Mesenchymal stem cell (in vitro differentiated cells and primary cell): Measurements from ENCODE around the gene KCNJ15.
A peak's percentile ranks its signal among the peaks of the same experiment; 100 is the strongest.

Experiments
- DNase-seq: peaks from one replicate; pipeline ENCODE4 v3.0.0-alpha.2; 2013
- H2AFZ ChIP-seq: one replicate; pipeline ENCODE4 v1.6.1; 2013; ENCODE audit warnings: low read depth, mild to moderate bottlenecking, control low read depth, inconsistent platforms, low read length, moderate library complexity
- H2AK5ac ChIP-seq: 2 replicates; pipeline ENCODE4 v1.6.1; 2013; ENCODE audit warnings: low read length, moderate library complexity, mild to moderate bottlenecking, inconsistent platforms; ENCODE audit not compliant: severe bottlenecking
- H2BK120ac ChIP-seq: one replicate; pipeline ENCODE4 v1.6.1; 2013; ENCODE audit warnings: low read depth, mild to moderate bottlenecking, inconsistent platforms, low read length, moderate library complexity
- H2BK12ac ChIP-seq, 2 experiments: one replicate each; pipeline ENCODE4 v1.6.1; 2013; ENCODE audit warnings: inconsistent platforms in 2 of 2, low read length in 2 of 2, mild to moderate bottlenecking in 2 of 2, moderate library complexity in 2 of 2, control low read depth in 1 of 2
- H2BK15ac ChIP-seq: one replicate; pipeline ENCODE4 v1.6.1; 2013; ENCODE audit warnings: mild to moderate bottlenecking, low read depth, inconsistent platforms; ENCODE audit not compliant: poor library complexity, severe bottlenecking
- H2BK5ac ChIP-seq: 2 replicates; pipeline ENCODE4 v1.6.1; 2013; ENCODE audit warnings: low read depth, mild to moderate bottlenecking, low read length, control low read depth, inconsistent platforms; ENCODE audit not compliant: poor library complexity, severe bottlenecking
- H3K14ac ChIP-seq, 2 experiments: one replicate each; pipeline ENCODE4 v1.6.1; 2013; ENCODE audit warnings: inconsistent platforms in 2 of 2, low read length in 2 of 2, control low read depth in 1 of 2, mild to moderate bottlenecking in 1 of 2, moderate library complexity in 1 of 2
- H3K18ac ChIP-seq, 2 experiments: one replicate each; pipeline ENCODE4 v1.6.1; 2013; ENCODE audit warnings: inconsistent platforms in 2 of 2, low read length in 2 of 2, control low read depth in 1 of 2, low read depth in 1 of 2, mild to moderate bottlenecking in 1 of 2
- H3K23ac ChIP-seq, 2 experiments: one replicate each; pipeline ENCODE4 v1.6.1; 2013; ENCODE audit warnings: inconsistent platforms in 2 of 2, low read length in 2 of 2, mild to moderate bottlenecking in 2 of 2, moderate library complexity in 2 of 2, control low read depth in 1 of 2
- H3K27ac ChIP-seq: 2 replicates; pipeline ENCODE4 v1.5.1; 2013; ENCODE audit warnings: mild to moderate bottlenecking, moderate library complexity, low read length, control low read depth, inconsistent platforms; ENCODE audit not compliant: poor library complexity, severe bottlenecking
- H3K27me3 ChIP-seq, 2 experiments: 2 replicates each; pipeline versions ENCODE4 v1.6.1 to v1.7.0; 2013; ENCODE audit warnings: low read length in 2 of 2, mild to moderate bottlenecking in 2 of 2, moderate library complexity in 2 of 2, control low read depth in 1 of 2, inconsistent platforms in 1 of 2; ENCODE audit not compliant: control insufficient read depth in 1 of 2, insufficient read depth in 1 of 2
- H3K36me3 ChIP-seq, 2 experiments: 2 replicates each; pipeline versions ENCODE4 v1.6.1 to v1.7.0; 2013; ENCODE audit warnings: low read length in 2 of 2, control low read depth in 1 of 2, inconsistent platforms in 1 of 2, low read depth in 1 of 2, mild to moderate bottlenecking in 1 of 2; ENCODE audit not compliant: insufficient read depth in 2 of 2, control insufficient read depth in 1 of 2
- H3K4ac ChIP-seq, 2 experiments: one replicate each; pipeline ENCODE4 v1.6.1; 2013; ENCODE audit warnings: inconsistent platforms in 2 of 2, low read length in 2 of 2, mild to moderate bottlenecking in 2 of 2, moderate library complexity in 2 of 2, control low read depth in 1 of 2, low read depth in 1 of 2
- H3K4me1 ChIP-seq: 2 replicates; pipeline ENCODE4 v1.6.1; 2013; ENCODE audit warnings: low read depth, low read length, control low read depth; ENCODE audit not compliant: control insufficient read depth, insufficient read depth
- H3K4me2 ChIP-seq: 2 replicates; pipeline ENCODE4 v1.6.1; 2013; ENCODE audit warnings: low read length, mild to moderate bottlenecking, inconsistent platforms; ENCODE audit not compliant: poor library complexity, severe bottlenecking
- H3K4me3 ChIP-seq, 2 experiments: 2 replicates each; pipeline versions ENCODE4 v1.5.1 to v1.7.0; 2013; ENCODE audit warnings: low read length in 2 of 2, mild to moderate bottlenecking in 2 of 2, control low read depth in 1 of 2, low read depth in 1 of 2; ENCODE audit not compliant: insufficient read depth in 1 of 2
- H3K79me1 ChIP-seq: replicated peaks from 2 replicates; pipeline ENCODE4 v1.6.1; 2013; ENCODE audit warnings: mild to moderate bottlenecking, control low read depth, low read length, inconsistent platforms; ENCODE audit not compliant: poor library complexity, severe bottlenecking
- H3K9ac ChIP-seq: 2 replicates; pipeline ENCODE4 v1.7.0; 2013; ENCODE audit warnings: mild to moderate bottlenecking, low read length, moderate library complexity
- H3K9me3 ChIP-seq: 2 replicates; pipeline ENCODE4 v1.7.0; 2013; ENCODE audit warnings: mild to moderate bottlenecking, low read length; ENCODE audit not compliant: control insufficient read depth
- H4K8ac ChIP-seq: one replicate; pipeline ENCODE4 v1.6.1; 2013; ENCODE audit warnings: inconsistent platforms, mild to moderate bottlenecking, low read length, moderate library complexity
- H4K91ac ChIP-seq: one replicate; pipeline ENCODE4 v1.6.1; 2013; ENCODE audit warnings: mild to moderate bottlenecking, low read length, inconsistent platforms
- WGBS: methylation state at CpG from one replicate; pipeline ENCODE4 v1.1.7; 2013; ENCODE audit warnings: mixed read lengths; 5-methylcytosine and 5-hydroxymethylcytosine counted together

The KCNJ15 gene

DNA sequence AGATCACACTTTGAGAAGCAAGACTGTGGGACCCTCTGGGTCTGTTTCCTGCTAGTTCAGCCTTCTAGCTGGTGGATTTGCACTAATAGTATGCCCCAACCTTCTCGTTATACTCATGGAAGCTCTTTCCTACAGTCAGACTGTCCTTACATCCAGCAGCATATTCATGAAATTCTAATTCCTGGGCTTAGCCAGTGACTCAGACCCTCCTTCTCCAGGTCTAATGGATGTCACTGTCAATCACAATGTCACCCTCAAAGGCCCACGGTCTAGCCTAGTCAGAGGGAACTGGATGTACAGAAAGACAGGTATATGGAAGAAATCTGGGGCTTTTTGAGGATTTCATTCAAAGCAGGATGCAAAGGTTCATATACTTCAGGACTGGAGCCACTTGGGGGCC is 72.4 kb downstream of the KCNJ15 start:
- no peak overlapping the region for H3K4me3 ChIP-seq
- no peak overlapping the region for H2BK120ac ChIP-seq
- no peaks in the 10 kb centered on the region for H3K27me3 ChIP-seq
- DNase-seq: no peak
- no peak overlapping the region for H2BK15ac ChIP-seq
- no peaks in the 10 kb centered on the region for H3K79me1 ChIP-seq
- peak overlapping the region; percentile 73 for H3K27ac ChIP-seq
- peak overlapping the region; percentile 68 for H3K9ac ChIP-seq
- H4K91ac ChIP-seq: no peak overlapping the region
- H3K9me3 ChIP-seq: no peaks in the 10 kb centered on the region
- H3K36me3 ChIP-seq: peaks cover 0 to 4% of the 10 kb centered on the region in 2 experiments
- no peak overlapping the region for H3K18ac ChIP-seq
- no peak overlapping the region for H2AFZ ChIP-seq
- H2BK12ac ChIP-seq: no peak overlapping the region
- no peak overlapping the region for H4K8ac ChIP-seq
- no peak overlapping the region for H3K4me2 ChIP-seq
- peak overlapping the region; percentile 37 for H2AK5ac ChIP-seq
- H3K4me1 ChIP-seq: peaks cover 23% of the 10 kb centered on the region
- no peak overlapping the region for H3K14ac ChIP-seq
- no peak overlapping the region for H3K4ac ChIP-seq
- 93% methylated on average over 2 of the region's 2 CpGs for WGBS
- H3K23ac ChIP-seq: no peak overlapping the region
- peak overlapping the region; percentile 85 for H2BK5ac ChIP-seq

- no peak overlapping the region for H2BK12ac ChIP-seq
- WGBS: 98% methylated on average over 2 of the region's 2 CpGs
- no peak for DNase-seq
- no peak overlapping the region for H3K18ac ChIP-seq
- H2BK5ac ChIP-seq: no peak overlapping the region
- H3K14ac ChIP-seq: no peak overlapping the region
- peaks cover 13% of the 10 kb centered on the region for H3K4me1 ChIP-seq
- H3K27ac ChIP-seq: no peak overlapping the region
- no peak overlapping the region for H2AFZ ChIP-seq
- H3K79me1 ChIP-seq: no peaks in the 10 kb centered on the region
- no peak overlapping the region for H4K8ac ChIP-seq
- peak overlapping the region; percentile 85 for H2AK5ac ChIP-seq
- no peak overlapping the region for H2BK15ac ChIP-seq
- H3K9ac ChIP-seq: peak overlapping the region; percentile 68
- no peak overlapping the region for H3K4ac ChIP-seq
- H3K36me3 ChIP-seq: peaks cover 0 to under 1% of the 10 kb centered on the region in 2 experiments
- no peaks in the 10 kb centered on the region for H3K9me3 ChIP-seq
- H4K91ac ChIP-seq: no peak overlapping the region
- H3K23ac ChIP-seq: no peak overlapping the region
- peak overlapping the region in 1 of 2 experiments; percentile 15 for H3K4me3 ChIP-seq
- no peak overlapping the region for H2BK120ac ChIP-seq
- no peak overlapping the region for H3K4me2 ChIP-seq
- no peaks in the 10 kb centered on the region for H3K27me3 ChIP-seq
Observed at GRCh38 chr21:38330666-38331065, 73.9 kb downstream of the KCNJ15 start.

DNA sequence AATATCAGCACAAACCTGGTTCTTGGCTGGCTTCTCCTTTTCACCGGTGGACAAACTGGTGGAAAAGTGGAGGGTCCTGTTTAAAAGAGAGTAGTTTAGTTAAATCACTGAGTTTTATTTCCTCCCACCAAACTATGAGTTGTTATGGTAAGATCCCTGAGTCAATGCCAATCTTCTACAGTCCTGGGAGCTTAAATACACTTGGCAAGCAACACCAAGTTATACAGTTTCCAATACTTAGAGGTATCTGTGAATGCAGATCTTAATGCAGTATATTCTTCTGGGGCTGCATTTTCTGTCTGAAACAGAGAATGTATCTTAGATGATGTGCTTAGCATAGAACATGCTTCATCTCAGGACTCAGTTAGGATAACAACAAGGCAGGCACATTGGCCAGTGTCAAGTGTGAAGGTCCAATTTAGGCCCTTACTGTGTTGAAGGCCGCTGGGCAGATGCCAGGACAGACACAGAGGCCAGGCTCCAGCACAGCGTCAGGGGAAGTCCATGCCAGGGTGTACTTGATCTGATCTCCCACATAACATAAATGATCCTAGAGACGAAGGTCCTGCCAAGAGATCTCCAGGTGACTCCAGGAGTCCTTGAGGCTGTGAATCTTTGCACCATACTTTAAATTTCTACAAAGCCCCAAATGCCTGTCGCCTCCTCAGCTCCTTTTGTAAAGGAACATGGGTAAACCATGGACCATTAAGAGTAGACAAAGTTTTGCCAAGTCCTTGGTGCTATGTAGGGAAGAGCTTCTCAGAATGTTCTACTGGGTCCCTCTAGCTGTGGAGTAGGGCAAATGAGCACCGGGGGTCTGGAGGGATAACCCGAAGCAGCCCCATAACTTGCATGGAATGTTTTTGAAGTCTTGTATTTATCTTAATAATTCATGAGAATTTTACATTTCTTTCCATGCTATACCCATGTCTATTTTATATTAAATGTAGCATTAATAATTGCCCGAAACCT is 76.8 kb downstream of the KCNJ15 start:
- Histone ChIP-seq H2BK15ac (no peak overlapping the region), H3K79me1 (no peaks in the 10 kb centered on the region), H3K36me3 (no peaks in the 10 kb centered on the region), H3K27me3 (no peaks in the 10 kb centered on the region), H3K18ac (no peak overlapping the region), H3K23ac (no peak overlapping the region), H2BK120ac (no peak overlapping the region), H3K4me1 (peaks cover 3% of the 10 kb centered on the region), H3K14ac (no peak overlapping the region), H2BK5ac (no peak overlapping the region), H3K4ac (no peak overlapping the region), H3K27ac (no peak overlapping the region), H3K9me3 (no peaks in the 10 kb centered on the region), H3K4me3 (no peak overlapping the region), H4K8ac (no peak overlapping the region), H4K91ac (no peak overlapping the region), H3K9ac (no peak overlapping the region), H3K4me2 (no peak overlapping the region), H2AFZ (no peak overlapping the region), H2AK5ac (no peak overlapping the region), H2BK12ac (no peak overlapping the region)
- DNase-seq: peak; percentile 24
- WGBS: 97% methylated on average over 6 of the region's 8 CpGs

GRCh38 chr21:38334866-38335265 is 78.1 kb downstream of the KCNJ15 start:
- Histone ChIP-seq H3K14ac (no peak overlapping the region), H3K9me3 (no peaks in the 10 kb centered on the region), H2AK5ac (peak overlapping the region; percentile 75), H4K8ac (peak overlapping the region; percentile 55), H3K27ac (no peak overlapping the region), H3K9ac (no peak overlapping the region), H3K36me3 (no peaks in the 10 kb centered on the region), H3K4me3 (no peak overlapping the region), H2BK15ac (no peak overlapping the region), H4K91ac (peak overlapping the region; percentile 11), H3K4me2 (no peak overlapping the region), H2BK12ac (no peak overlapping the region), H3K18ac (no peak overlapping the region), H2AFZ (no peak overlapping the region), H3K23ac (no peak overlapping the region), H3K4ac (no peak overlapping the region), H2BK5ac (no peak overlapping the region), H3K4me1 (no peaks in the 10 kb centered on the region), H3K27me3 (no peaks in the 10 kb centered on the region), H2BK120ac (no peak overlapping the region), H3K79me1 (no peaks in the 10 kb centered on the region)
- no peak for DNase-seq
- WGBS: 85% methylated on average over 8 of the region's 8 CpGs
